22Rv1 (cell line): ENCODE results near the gene MAT2A.

Experiments
- H3K27ac ChIP-seq: fragments of 450-650 bp; 2 replicates; pipeline ENCODE4 v1.5.1; 2017
- ZFX ChIP-seq: fragments of 450-650 bp; IDR thresholded peaks from 2 replicates; pipeline ENCODE4 v1.6.1; 2017; ENCODE audit warnings: antibody characterized with exemption, borderline replicate concordance
- TF ChIP-seq, protein P1 (sequence below): fragments of 450-650 bp; IDR thresholded peaks from 2 replicates; pipeline ENCODE4 v1.5.1; 2017; ENCODE audit warnings: mild to moderate bottlenecking

Gene MAT2A

DNA sequence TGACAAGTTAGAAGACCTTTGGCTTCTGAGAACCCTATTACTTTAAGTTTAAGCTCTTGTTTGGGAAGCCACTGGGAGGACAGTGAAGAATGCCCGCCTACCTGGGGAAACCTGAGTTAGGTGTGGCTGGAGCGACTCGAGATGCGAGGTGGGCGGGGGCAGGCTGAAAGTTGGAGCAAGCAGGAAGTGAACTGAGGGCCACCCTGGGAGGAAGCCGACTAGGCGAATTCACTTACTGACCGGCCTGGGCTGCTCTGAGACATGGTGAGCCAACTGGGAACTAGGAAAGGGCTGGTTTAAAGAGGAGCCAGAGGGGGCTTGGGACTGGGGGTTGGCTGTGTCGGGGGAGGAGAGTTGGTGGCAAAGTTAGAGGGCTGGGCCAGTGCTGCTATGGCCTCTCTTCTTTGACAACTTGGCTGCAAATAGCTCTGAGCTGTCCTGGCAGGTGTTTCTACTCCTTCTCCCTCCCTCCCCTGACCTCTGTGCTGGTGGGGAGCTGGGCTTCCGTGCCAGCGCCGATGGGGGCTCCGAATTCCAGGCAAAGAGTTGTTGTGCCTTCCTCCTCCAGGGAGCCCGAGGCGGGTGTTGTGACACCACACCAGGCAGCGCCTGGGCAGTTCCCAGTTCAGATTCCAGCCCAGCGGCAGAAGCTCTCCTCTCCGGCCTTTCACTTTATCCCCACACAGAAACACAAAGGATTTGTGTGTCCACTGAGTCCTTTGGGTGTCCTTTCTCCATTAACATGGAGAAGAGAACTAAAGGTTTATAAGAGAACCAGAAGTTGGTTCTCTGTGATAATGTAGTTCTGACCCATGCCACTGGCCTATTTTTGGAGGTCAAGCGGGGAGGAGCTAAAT is 38.6 kb downstream of the MAT2A start, which contains the start of gene VAMP8:
Gene VAMP8 (plus strand): TSS at position 201 of the 857 bp plus-strand sequence. CDS start 61 bp downstream, at position 262.
- peak within 1 kb of the TSS; percentile 69 for H3K27ac ChIP-seq
- TF ChIP-seq, protein P1, sequence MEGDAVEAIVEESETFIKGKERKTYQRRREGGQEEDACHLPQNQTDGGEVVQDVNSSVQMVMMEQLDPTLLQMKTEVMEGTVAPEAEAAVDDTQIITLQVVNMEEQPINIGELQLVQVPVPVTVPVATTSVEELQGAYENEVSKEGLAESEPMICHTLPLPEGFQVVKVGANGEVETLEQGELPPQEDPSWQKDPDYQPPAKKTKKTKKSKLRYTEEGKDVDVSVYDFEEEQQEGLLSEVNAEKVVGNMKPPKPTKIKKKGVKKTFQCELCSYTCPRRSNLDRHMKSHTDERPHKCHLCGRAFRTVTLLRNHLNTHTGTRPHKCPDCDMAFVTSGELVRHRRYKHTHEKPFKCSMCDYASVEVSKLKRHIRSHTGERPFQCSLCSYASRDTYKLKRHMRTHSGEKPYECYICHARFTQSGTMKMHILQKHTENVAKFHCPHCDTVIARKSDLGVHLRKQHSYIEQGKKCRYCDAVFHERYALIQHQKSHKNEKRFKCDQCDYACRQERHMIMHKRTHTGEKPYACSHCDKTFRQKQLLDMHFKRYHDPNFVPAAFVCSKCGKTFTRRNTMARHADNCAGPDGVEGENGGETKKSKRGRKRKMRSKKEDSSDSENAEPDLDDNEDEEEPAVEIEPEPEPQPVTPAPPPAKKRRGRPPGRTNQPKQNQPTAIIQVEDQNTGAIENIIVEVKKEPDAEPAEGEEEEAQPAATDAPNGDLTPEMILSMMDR: no peak
- TF ChIP-seq ZFX: no peak

DNA sequence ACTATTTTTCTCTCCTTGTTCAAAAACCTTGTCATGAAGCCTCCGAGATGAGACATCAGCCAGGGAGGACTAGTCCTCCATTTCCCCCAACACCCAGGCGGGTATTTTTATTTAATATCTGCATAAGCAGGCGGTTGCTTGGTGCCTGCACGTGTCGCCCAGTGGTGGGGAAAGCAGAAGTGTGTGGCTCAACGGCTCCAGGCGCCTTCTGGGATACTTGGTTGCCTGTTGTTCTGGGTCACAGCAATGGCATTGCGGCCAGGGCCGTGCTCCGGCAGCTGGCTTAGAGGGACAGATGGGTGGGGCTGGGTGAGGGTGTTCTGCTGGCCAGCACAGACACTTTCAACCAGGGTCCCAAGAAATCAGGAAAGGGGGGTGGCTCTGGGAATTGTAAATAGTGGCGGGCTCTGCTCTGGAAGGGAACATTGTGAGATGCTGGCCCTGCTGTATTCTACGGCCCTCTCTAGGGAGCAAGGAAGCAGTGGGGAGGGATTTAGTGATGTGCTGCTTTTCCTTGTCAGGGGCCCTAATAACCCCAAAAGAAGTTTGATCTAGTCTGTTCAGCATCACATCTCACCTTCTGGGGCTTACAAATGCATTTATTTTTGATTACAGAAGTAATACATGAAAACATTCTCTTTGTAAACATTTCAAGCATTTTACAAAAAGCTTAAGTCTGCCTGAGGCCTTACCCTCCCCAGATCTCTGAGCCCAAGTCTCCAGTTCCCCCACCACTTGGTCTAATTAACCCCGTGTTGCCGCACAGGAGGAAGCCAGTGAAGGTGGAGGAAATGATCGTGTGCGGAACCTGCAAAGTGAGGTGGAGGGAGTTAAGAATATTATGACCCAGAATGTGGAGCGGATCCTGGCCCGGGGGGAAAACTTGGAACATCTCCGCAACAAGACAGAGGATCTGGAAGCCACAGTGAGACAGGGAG is 39.5 kb downstream of the MAT2A start:
- TF ChIP-seq, protein P1: no peak
- TF ChIP-seq ZFX: no peak

DNA sequence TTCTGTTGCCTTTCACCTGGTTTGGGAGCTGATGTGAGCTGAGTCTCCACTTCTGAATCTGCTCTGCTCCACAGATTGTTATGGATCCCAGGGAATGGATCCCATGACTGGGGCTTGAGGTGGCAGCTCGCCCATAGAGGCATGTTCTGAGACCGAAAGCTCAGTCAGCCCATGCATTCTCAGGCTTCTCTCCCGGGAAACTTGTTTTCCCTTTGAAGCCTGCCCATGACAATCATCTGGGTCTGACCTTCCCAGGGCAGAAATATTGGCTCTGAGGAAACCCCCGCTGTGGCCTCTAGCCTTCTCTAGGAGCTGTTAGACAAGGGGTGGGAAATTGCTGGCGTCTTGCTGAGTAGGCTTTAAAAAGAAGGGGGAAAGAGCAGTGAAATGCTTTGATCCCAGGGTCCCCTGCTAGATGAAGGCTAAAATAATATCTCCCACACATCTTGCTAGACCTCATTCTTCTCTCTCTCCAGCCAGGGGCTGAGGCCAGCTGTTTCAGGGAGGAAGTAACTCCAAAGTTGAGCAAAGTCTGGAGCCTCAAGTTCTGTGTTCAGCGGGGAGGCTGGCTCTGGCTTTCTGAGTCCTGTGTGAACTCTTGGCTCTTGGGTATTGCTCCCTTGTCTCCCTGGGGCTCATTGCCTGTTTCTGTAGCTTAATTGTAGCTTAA is 40.4 kb downstream of the MAT2A start:
- no peak overlapping the region for H3K27ac ChIP-seq

More for the DNA sequence above, 39.5 kb downstream of the MAT2A start:
- peak overlapping the region; percentile 69 for H3K27ac ChIP-seq

DNA sequence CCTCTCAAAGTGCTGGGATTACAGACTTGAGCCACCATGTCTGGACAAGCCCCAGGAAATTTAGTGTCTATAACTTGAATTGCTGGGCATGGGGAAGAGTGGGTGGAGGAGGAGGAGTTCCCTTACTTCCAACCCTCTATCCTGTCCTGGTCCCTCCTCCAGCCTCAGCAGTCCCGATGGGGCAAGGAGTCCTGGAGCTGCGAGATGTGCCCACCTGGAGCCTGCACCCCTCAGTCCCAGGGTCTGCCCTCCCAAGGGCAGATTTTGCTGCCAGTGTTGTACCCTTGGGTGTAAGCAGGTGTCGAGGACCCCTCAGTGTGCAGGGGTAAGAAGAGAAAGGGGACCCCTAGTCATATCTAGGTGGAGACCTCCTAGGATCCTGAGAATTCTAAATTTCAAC is 41.2 kb downstream of the MAT2A start:
- TF ChIP-seq ZFX: no peak
- no peak overlapping the region for H3K27ac ChIP-seq

More for the DNA sequence above, 40.4 kb downstream of the MAT2A start:
- TF ChIP-seq, protein P1: no peak

- TF ChIP-seq, protein P1: no peak
- H3K27ac ChIP-seq: no peak overlapping the region
Observed at GRCh38 chr2:85582492-85582891, 43.5 kb downstream of the MAT2A start.

DNA sequence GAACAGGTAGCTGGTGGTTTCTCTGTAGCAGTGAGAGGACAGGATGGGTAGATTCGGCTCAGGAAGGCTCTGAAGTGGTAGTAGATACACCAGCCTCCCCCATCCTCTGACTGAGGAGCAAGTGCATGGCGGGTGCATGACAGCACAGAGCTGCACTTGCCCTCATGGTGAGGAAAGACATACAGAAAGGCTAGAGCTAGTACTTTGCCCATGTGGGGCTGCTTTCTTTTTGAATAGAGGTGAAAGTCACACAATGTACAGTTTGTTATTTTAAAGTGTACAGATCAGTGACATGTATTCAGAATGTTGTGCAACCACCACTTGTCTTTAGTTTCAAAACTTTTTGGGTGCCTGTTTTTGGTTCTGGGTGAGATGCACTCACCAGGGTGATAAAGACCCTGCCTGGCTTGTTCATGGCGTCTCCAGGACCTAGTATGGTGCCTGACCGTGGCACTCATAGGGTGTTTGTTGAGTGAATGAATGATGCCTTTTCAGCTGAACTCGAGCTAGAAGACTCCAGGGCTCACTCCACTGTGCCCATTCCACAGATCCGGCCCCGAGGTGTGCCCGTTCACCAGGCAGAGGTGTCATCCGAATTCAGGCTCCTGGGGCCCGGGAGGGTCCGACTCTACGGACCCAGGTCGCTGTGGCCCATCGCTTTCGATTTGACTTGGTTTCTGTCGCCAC is 44.8 kb downstream of the MAT2A start:
- H3K27ac ChIP-seq: no peak overlapping the region
- TF ChIP-seq ZFX: no peak
- TF ChIP-seq, protein P1: no peak

DNA sequence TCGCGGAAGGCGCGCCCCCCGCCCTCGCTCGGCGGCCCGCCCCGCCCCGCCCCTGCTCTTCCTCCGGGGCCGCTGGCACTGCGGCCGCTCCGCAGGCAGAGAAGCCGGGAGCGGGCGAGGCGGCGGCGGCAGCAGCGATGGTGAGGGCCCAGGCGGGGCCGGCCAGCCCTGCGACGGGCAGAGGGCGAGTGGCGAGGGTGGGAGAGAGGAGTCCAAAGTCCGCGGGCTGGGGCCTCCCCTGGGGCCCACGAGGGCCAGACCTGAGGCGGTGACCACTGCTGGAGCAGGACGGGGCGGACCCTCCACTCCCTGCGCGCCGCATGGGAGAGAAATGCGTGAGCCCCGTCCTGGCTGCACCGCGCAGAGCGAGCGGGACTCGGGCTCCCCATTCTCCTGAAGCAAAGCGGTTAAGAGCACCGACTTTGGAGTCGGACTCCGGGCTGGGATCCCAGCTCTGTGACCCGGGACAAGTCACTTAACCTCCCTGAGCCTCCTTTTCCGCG is 45.4 kb downstream of the MAT2A start, which contains the start of gene VAMP5:
Gene VAMP5 (plus strand): TSS at position 78 of the 503 bp plus-strand sequence. CDS start 60 bp downstream, at position 138.
- no peak for TF ChIP-seq ZFX
- TF ChIP-seq, protein P1: no peak
- H3K27ac ChIP-seq: no peak within 1 kb of the TSS
